HL-60 (cell line): ENCODE data around the gene ZNF132.

Experiments used
- DNase-seq, 2 experiments: peaks; one replicate each; pipeline ENCODE4 v3.0.0-alpha.2; 2010 to 2020; ENCODE audit warnings: low read depth in 1 of 2, low spot score in 1 of 2
- H3K27ac ChIP-seq: fragments of 250-450 bp; sonication (Bioruptor Pico); replicated peaks from 2 replicates; pipeline ENCODE4 v1.5.1; 2020; ENCODE audit warnings: mild to moderate bottlenecking, moderate library complexity
- H3K27me3 ChIP-seq: fragments of 250-450 bp; sonication (Bioruptor Pico); 2 replicates; pipeline ENCODE4 v1.5.1; 2021; ENCODE audit warnings: mild to moderate bottlenecking, moderate library complexity; ENCODE audit not compliant: insufficient read depth, poor library complexity, severe bottlenecking
- H3K4me3 ChIP-seq: replicated peaks from 2 replicates; pipeline ENCODE4 v1.5.1; 2011; ENCODE audit warnings: mild to moderate bottlenecking, control low read depth, low read length; ENCODE audit not compliant: insufficient read depth
- GABPA ChIP-seq: IDR thresholded peaks from 2 replicates; pipeline ENCODE4 v1.6.1; 2012; ENCODE audit warnings: low read depth
- POLR2AphosphoS5 ChIP-seq: IDR thresholded peaks from 2 replicates; pipeline ENCODE4 v1.6.1; 2012; ENCODE audit warnings: low read depth
- SPI1 ChIP-seq: IDR thresholded peaks from 2 replicates; pipeline ENCODE4 v1.6.1; 2012; ENCODE audit warnings: low read depth, mild to moderate bottlenecking, borderline replicate concordance
- TF ChIP-seq, protein P1 (sequence below): IDR thresholded peaks from 2 replicates; pipeline ENCODE4 v1.6.1; 2012; ENCODE audit warnings: low read depth; ENCODE audit not compliant: insufficient replicate concordance
- TF ChIP-seq, protein P2 (sequence below): IDR thresholded peaks from one replicate; pipeline ENCODE4 v1.5.1; 2011; ENCODE audit warnings: low read length, control low read depth, inconsistent platforms; ENCODE audit not compliant: insufficient read depth

The ZNF132 gene

DNA sequence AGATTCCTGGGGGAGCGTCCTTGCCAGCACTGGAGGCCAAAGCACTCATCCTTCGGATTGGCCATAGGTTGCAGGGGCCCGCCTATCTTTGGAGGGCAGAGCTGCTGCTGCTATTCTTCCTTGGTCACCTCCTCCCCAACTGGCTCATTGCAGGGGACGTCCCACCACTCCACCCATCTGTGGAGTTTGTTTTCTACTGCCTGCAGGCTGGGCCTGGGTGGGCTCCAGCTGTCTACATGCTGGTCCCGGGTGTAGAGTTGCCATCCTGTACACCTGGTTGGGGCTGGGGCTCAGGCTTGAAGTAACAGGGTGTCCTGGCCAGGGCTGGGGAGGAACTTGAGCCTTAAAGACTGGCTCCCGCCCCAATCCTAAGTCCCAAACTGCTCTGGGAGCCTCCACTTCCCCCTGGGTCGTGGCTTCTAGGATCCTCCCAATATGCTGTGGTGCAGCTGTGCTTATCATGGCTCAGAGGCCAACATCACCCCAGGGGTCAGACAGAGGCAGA, 42.4 kb downstream of the ZNF132 start:
- Histone ChIP-seq H3K27ac (no peak overlapping the region), H3K4me3 (no peak overlapping the region), H3K27me3 (no peaks in the 10 kb centered on the region)
- TF ChIP-seq, protein P1, sequence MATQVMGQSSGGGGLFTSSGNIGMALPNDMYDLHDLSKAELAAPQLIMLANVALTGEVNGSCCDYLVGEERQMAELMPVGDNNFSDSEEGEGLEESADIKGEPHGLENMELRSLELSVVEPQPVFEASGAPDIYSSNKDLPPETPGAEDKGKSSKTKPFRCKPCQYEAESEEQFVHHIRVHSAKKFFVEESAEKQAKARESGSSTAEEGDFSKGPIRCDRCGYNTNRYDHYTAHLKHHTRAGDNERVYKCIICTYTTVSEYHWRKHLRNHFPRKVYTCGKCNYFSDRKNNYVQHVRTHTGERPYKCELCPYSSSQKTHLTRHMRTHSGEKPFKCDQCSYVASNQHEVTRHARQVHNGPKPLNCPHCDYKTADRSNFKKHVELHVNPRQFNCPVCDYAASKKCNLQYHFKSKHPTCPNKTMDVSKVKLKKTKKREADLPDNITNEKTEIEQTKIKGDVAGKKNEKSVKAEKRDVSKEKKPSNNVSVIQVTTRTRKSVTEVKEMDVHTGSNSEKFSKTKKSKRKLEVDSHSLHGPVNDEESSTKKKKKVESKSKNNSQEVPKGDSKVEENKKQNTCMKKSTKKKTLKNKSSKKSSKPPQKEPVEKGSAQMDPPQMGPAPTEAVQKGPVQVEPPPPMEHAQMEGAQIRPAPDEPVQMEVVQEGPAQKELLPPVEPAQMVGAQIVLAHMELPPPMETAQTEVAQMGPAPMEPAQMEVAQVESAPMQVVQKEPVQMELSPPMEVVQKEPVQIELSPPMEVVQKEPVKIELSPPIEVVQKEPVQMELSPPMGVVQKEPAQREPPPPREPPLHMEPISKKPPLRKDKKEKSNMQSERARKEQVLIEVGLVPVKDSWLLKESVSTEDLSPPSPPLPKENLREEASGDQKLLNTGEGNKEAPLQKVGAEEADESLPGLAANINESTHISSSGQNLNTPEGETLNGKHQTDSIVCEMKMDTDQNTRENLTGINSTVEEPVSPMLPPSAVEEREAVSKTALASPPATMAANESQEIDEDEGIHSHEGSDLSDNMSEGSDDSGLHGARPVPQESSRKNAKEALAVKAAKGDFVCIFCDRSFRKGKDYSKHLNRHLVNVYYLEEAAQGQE, result no peak
- TF ChIP-seq GABPA (no peak), SPI1 (no peak), POLR2AphosphoS5 (no peak)
- TF ChIP-seq, protein P2, sequence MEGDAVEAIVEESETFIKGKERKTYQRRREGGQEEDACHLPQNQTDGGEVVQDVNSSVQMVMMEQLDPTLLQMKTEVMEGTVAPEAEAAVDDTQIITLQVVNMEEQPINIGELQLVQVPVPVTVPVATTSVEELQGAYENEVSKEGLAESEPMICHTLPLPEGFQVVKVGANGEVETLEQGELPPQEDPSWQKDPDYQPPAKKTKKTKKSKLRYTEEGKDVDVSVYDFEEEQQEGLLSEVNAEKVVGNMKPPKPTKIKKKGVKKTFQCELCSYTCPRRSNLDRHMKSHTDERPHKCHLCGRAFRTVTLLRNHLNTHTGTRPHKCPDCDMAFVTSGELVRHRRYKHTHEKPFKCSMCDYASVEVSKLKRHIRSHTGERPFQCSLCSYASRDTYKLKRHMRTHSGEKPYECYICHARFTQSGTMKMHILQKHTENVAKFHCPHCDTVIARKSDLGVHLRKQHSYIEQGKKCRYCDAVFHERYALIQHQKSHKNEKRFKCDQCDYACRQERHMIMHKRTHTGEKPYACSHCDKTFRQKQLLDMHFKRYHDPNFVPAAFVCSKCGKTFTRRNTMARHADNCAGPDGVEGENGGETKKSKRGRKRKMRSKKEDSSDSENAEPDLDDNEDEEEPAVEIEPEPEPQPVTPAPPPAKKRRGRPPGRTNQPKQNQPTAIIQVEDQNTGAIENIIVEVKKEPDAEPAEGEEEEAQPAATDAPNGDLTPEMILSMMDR, result no peak
- DNase-seq, result no peak

DNA sequence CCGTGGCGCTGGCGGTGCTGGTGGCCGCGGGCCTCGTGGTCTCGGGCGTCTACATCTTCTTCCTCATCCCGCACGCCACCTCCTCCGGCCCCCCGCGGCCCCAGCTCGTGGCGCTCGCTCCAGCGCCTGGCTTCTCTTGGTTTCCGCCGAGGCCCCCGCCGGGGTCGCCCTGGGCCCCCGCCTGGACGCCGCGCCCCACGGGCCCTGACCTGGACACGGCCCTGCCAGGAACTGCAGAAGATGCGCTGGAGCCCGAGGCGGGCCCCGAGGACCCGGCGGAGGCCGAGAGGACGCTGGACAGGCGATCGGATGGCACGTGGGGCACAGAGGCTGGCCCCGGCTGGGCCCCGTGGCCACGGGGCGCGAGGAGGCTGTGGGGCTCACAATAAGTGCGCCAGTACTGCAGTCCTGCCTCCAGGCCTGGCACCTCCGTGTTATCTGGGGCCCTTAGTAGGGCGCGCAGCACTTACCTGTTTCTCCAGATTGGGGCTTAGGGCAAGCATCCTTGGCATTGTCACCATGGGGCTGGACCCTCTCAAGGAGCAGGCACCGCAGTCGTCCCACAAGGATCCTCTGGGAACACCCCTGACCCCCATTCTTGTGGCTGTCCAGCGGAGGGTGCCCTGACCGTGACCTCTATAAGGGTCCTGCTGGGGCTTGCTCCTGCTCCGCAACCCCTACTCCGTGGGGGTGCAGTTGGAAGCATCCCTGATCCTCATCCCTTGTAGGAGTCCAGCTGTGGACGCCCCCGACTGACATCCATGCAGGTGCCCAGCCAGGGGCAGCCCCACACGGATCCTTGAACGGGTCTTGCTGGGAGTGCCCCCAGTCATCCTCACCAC, 43.0 kb downstream of the ZNF132 start:
- no peak overlapping the region for H3K27ac ChIP-seq
- H3K27me3 ChIP-seq, result no peaks in the 10 kb centered on the region
- TF ChIP-seq, protein P2, result no peak
- no peak for TF ChIP-seq POLR2AphosphoS5
- no peak for TF ChIP-seq GABPA
- H3K4me3 ChIP-seq, result no peak overlapping the region
- DNase-seq, result no peak

DNA sequence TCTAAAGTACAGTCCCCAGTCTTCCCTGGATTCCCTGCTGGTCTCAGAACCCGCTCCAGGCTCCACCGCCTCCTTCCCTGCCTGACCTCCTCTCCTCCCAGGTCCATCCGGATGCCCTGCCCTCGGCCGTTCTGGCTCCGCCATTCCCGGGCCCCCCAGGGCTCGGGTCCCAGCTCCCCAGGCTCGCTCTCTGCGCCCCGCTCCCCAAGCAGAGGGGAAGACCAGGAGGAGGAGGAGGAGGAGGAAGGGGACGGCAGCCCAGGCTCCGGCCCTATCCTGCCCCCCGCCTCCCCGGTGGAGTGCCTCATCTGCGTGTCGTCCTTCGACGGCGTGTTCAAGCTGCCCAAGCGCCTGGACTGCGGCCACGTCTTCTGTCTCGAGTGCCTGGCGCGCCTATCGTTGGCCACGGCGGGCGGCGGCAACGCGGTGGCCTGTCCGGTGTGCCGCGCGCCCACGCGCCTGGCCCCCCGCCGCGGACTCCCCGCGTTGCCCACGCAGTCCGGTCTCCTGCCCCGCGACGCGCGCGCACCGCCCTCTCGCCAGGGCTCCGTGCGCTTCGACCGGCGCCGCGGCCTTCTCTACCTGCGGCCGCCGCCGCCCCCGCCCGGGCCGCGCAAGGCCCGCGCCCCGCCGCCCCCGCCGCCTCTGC, 43.9 kb downstream of the ZNF132 start:
- Histone ChIP-seq H3K27ac (no peak overlapping the region), H3K27me3 (no peaks in the 10 kb centered on the region), H3K4me3 (no peak overlapping the region)
- TF ChIP-seq, protein P2, result no peak
- no peak for DNase-seq

DNA sequence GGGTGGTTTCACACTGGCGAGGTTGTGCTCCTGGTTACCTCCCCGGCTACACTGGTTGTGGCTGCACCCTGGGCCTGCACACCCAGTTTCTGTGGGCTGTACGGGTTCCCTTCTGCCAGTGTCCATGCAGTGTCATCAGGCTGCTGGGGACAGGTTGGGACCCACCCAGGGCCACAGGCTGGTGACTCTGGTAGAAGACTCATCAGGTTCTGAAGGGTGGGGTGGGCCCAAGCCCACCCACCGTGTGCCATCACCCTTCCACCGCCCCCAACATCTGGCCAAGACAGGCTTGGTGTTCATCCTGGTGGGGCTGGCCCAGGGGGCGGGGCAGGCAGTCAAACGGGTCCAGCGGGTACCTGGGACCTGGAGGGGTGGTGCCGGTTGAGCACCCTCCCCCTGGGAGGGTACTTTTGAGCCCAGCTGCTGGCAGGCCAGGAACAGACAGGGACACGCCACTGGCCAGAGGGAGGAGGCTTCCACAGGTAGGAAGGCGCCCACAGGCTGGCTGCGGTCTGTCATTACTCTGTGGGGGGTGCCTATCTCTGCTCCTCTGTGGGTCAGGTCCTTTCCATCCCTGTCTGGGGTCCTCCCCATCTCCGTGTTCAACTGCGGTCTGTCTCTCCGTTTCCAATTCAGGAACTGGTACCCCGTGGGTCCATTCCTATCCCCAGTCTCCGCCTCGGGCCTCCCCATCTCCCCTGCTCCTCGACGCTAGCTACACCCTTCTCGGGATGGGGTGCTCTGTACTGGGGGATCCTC, 44.6 kb downstream of the ZNF132 start, which contains the start of gene RNF225:
Gene RNF225 (plus strand): TSS at position 437 of the 759 bp plus-strand sequence. CDS start 434 bp downstream, outside the sequence.
- Histone ChIP-seq H3K27ac (no peak within 1 kb of the TSS), H3K27me3 (no peaks in the 10 kb centered on the region), H3K4me3 (no peak within 1 kb of the TSS)
- TF ChIP-seq SPI1, result no peak
- TF ChIP-seq, protein P1, result no peak
- TF ChIP-seq, protein P2, result no peak
- peak; percentile 57 for TF ChIP-seq POLR2AphosphoS5
- TF ChIP-seq GABPA, result no peak
- peak in 1 of 2 experiments; percentile 23 for DNase-seq
